A204.1 (cell line): ENCODE measurements around the gene CNOT4.
"Not testable (repeated sequence)": the region's sequence is repeated elsewhere in the genome, so short reads cannot be mapped to it uniquely, and the experiment has no call there.

Experiments
- FAIRE-seq: peaks from 2 replicates; lab custom pipeline; 2012; peaks lifted over from hg19 to GRCh38; lab: Jason Lieb, UNC

CNOT4 gene

GRCh38 chr7:135361788-135362187 is 148.1 kb downstream of the CNOT4 start:
- FAIRE-seq, result no peak

DNA sequence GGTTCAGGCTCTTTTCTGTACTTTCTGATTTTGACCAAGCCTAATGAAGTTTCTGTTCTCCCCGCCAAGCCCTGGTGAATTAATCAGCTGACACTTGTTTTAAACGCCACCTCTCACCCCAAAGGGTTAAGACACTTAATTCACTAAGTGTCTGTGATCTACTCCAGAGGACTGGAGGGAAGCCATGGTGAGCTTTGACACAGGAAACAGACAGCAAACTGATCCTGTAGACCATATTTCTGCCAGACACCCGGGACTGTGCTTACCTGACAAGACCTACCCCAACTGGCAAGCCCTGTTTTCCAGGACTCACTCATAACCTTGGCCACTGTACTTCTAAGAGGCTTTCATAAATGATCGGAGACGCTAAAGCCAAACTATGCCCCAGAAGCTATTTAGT is 150.3 kb downstream of the CNOT4 start:
- no peak for FAIRE-seq

DNA sequence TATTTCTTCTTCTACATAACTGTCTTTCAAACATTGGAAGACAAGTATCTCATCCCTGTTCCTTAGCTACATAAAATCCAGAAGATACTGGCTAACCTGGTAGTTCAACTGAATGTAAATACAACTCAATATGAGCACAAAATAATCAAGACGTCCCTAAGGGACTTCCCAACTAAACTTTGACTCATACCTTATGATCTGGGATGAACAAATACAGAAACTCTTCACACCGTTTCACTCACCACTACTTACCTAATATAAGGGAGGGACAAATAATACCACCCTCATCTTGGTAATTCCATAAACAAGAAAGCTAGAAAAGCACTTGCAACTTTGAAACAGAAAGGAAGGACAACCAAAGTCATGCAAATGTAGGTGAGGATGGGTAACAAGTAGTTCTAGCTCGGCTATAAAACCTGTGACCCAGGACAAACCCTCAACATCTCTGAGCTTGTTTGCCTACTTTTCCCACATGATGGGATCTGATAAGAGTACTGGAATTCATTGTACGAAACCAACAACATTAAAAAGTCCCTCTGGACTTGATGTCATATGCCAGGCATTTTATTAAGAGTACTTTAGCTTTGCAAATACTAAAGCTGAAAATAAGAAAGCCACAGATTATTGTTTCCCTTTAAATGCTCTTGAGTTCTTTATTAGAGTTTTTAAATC is 154.4 kb downstream of the CNOT4 start:
- FAIRE-seq, result no peak

DNA sequence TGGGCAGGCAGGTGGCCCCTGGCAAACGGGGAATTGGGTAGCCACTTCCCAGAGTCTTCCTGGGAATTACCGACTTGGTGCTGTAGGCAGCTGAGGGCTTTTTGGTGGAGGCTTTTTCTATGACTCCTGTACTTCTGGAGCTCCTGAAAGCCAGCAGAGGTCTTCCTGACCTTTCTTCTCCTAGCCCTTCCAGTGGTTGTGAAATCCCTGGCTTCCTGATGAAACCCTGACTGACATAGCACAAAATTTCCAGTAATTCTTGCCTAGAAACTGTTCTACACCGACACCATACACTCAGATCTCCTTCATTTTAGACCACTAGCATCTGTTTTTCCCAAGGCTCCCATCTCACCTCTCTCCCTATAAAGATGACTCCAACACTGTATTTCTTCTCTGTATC is 156.1 kb downstream of the CNOT4 start:
- no peak for FAIRE-seq

DNA sequence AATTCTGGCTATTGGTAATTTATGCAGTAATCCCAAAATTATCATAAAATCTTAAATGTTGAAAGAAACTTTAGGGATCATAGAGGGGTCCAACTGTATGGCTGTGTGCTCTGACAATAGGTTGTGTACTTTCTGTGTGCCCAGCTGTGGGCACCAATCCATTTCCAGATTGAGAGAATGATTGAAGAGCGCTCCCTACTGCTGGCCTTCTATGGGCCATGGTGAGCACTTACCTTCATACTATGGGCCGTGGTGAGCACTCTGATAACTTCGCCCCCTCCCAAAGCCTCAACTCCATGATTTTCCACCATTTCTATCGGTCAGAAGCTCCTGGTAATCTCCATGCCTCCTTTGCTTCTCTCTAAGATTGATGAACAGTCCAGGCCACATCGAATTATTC is 157.6 kb downstream of the CNOT4 start:
- FAIRE-seq, result no peak

DNA sequence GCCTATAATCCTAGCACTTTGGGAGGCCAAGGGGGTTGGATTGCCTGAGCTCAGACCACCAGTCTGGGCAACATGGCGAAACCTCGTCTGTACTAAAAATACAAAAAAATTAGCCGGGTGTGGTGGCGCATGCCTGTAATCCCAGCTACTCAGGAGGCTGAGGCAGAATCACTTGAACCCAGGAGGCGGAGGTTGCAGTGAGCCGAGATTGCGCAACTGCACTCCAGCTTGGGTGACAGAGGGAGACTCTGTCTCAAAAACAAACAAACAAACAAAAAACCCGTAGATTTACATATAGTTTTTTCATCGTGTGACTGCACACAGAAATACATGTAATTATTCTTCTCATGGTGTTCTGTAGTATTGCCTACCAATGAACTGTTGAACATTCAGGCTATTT is 158.8 kb downstream of the CNOT4 start:
- FAIRE-seq, result not testable (repeated sequence)

DNA sequence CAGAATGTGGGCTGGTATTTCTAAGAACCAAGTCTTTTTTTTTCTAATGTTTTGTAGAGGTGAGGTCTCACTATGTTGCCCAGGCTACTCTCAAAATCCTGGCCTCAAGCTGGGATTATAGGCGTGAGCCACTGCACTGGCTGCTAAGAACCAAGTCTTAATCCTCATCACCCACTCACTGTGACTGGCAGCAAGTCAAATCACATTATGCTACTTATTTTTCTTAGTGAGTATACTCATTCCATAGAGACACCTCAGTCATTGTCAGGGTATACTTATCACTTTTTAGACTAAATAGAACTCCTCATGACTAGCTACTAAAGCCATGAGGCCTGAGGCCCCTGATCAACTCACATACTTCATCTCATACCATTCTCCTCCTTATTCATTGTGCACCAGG is 160.2 kb downstream of the CNOT4 start:
- no peak for FAIRE-seq

GRCh38 chr7:135348493-135348892 is 161.4 kb downstream of the CNOT4 start:
- FAIRE-seq, result no peak

GRCh38 chr7:135343361-135343760 is 166.5 kb downstream of the CNOT4 start:
- no peak for FAIRE-seq

GRCh38 chr7:135342887-135343286 is 167.0 kb downstream of the CNOT4 start:
- no peak for FAIRE-seq

GRCh38 chr7:135341049-135341448 is 168.9 kb downstream of the CNOT4 start:
- no peak for FAIRE-seq

- no peak for FAIRE-seq
Observed at GRCh38 chr7:135337977-135338550, 171.8 kb downstream of the CNOT4 start.

GRCh38 chr7:135337506-135337905 is 172.4 kb downstream of the CNOT4 start:
- no peak for FAIRE-seq

- no peak for FAIRE-seq
Observed at GRCh38 chr7:135335628-135336139, 174.2 kb downstream of the CNOT4 start.

GRCh38 chr7:135334830-135335543 is 174.9 kb downstream of the CNOT4 start:
- FAIRE-seq, result no peak

DNA sequence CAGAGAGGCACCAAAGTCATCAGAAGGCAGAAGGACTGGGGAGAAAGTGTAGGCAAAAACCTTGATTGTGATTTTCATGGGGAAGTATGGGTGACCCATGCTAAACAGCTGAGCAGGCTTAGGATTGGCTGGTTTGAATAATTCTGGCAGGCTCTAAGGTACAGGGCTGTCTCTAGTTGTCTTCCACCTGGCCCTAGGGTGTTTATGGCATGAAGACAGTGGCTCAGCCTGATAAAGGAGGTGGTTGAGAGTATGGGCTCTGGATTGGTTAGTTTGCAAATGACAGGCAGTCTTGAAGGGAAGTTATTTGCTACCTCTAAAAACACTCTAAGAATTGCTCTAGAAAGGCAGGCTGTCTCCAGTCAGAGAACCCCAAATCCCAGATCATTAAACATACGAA is 176.0 kb downstream of the CNOT4 start:
- no peak for FAIRE-seq

GRCh38 chr7:135333200-135333599 is 176.7 kb downstream of the CNOT4 start:
- no peak for FAIRE-seq

DNA sequence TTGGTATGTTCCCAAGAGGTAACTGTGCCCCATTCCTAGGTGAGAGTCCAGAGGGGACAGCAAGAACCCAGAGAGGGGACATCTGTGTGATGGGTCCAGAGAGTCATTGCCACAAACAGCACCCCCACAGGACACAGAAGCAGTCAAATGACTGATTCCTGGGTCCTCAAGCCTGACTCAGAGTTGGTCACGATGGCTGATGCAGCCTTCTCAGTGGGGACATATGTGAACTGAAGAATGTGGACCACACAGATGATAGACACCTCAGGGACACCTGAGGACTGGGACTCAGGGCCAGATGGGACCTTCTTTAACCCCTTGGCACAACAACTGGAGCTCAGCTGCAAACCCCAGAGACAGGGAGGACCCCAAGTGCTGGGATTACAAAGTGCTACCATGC is 179.8 kb downstream of the CNOT4 start:
- FAIRE-seq, result no peak

GRCh38 chr7:135328526-135328925 is 181.4 kb downstream of the CNOT4 start:
- no peak for FAIRE-seq

- no peak for FAIRE-seq
Observed at GRCh38 chr7:135328053-135328452, 181.8 kb downstream of the CNOT4 start.

- no peak for FAIRE-seq
Observed at GRCh38 chr7:135327458-135327857, 182.4 kb downstream of the CNOT4 start.

DNA sequence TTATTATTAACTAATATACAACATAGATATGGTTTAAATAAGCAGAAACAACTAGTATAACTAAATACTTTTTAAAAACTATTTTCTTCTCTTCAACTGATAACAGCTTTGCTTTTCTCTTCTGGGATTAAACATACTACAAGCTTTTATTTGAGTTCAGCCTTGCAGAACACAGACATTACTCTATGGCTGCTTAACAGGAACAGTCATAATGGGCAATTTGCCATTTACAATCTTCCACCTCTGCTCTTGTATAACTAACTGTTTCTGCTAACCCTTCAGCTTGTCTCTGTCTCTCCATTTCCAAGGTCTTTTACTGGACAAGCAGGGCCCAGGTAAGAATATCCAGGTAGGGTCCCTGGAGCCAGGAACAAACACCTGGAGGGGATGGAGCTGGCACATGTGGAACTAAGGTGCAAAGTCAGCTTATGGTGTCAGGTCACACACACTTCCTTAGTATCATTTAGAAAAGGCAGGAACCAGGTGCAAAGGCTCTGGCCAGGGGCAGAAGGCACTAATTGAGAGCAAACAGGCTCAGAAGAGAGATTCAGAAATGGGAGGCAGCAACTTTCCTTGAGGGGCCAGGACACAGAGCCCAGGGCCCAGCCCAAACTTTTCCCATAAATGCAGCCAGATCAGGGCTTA is 183.1 kb downstream of the CNOT4 start:
- no peak for FAIRE-seq
